ENCODE data around the gene GRIP1.

GRIP1 gene

DNA sequence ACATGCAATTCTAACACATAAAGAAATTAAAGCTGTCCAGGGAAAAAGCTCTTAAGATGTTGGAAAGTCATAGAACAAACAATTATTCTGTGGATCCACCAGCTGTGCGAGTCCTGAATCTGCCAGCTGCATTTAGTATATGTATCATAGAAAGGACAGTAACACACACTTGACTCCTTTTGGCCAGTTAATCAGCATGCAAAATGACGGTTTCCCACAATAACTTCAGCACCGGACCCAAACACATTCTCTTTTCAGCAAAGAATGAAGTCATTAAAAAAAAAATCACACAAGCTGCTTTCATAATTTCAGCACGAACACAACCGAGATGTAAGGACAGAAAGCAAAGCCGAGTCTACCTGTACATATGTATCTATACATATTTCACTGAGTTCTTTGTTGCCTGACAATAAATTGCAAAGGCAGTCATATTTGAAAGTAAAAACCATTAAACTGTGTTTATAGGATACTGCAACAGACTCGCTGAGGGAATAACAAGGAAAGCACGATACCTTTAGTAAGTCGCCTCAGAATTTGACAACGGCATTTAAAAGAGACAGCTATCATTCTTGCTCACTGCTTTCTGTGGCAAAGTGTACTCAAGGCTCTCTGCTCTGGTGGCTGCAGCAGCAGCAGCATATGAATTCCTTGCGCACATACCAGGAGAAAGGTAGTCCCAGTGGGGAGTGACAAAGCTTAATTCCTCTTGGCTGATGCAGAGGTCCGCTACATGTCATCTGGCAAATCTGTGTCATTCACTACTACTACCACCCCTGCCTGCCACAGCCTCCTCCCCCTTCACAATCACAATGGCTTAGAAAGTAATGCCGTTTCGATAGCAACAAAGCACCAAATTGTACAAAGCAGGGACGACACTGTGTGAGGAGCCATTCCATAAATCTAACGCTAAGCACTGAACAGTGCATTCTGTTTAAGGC, at the start of gene GRIP1:
TSS of gene GRIP1 (minus strand) at position 739 of the 938 bp plus-strand sequence. CDS start at position 567, 172 bp downstream.
- no peak for TF ChIP-seq ZNF274 (IDR thresholded peaks at IDR 0.05; ENCODE audit: low read depth, low read length)
- H3K4me3 ChIP-seq (ENCODE audit: low read length), result no peak within 1 kb of the TSS

DNA sequence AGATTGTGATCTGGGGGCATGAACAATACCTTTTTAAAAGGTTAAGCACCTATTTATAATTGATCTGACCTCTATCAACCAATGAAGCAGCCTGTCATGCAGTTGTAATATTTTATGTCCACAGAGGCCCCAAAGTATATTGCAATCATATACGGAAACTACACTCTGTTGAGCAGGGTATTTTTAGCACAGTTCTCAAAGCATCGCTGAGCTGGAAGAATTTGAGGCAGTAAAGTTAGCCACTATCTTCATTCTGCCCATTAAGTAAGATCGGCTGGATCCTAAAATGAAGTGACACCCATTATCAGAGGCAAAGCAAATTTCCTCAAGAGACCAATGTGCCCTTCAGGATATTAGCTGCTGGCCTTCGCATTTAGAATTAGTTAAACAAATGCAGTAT, 47.7 kb upstream of the GRIP1 start:
- H3K4me3 ChIP-seq (ENCODE audit: low read length), result no peak overlapping the region

DNA sequence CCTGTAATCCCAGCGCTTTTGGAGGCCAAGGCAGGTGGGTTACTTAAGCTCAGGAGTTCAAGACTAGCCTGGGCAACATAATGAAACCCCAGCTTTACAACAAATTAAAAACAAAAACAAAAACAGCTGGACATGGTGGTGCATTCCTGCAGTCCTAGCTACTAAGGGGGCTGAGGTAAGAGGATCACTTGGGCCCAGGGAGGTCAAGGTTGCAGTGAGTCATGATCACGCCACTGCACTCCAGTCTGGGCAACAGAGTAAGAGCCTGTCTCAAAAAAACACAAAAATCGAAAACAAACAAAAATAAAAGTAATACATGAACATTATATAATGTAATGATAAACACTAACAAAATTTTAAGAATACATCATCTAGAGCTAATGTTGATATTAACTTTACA, 46.2 kb upstream of the GRIP1 start:
- H3K4me3 ChIP-seq (ENCODE audit: low read length), result no peak overlapping the region
- no peak for TF ChIP-seq ZNF274 (IDR thresholded peaks at IDR 0.05; ENCODE audit: low read depth, low read length)

More for the DNA sequence above, 47.7 kb upstream of the GRIP1 start:
- TF ChIP-seq ZNF274 (IDR thresholded peaks at IDR 0.05; ENCODE audit: low read depth, low read length), result no peak

DNA sequence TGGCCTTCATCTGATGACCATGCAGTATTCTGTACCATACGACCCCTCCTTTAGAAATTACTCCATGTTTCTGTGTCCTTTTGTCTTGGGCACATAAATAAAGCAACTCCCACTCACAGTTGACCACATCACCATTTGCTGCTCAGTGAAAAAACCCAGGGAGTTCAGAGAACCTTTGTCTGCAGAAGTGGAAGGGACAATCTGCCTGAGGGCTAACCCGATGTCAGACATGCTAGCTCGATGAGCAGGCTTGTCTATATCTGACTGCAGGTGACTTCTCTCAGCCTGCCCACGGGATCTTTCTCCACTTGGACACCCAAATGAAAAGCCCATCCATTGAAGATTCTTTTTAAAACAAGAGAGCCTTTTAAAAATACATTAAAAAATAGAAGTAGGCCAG, 45.7 kb upstream of the GRIP1 start:
- TF ChIP-seq ZNF274 (IDR thresholded peaks at IDR 0.05; ENCODE audit: low read depth, low read length), result no peak
- no peak overlapping the region for H3K4me3 ChIP-seq (ENCODE audit: low read length)

GRCh38 chr12:66724026-66724425, 45.1 kb upstream of the GRIP1 start:
- no peak overlapping the region for H3K4me3 ChIP-seq (ENCODE audit: low read length)
- no peak for TF ChIP-seq ZNF274 (IDR thresholded peaks at IDR 0.05; ENCODE audit: low read depth, low read length)

DNA sequence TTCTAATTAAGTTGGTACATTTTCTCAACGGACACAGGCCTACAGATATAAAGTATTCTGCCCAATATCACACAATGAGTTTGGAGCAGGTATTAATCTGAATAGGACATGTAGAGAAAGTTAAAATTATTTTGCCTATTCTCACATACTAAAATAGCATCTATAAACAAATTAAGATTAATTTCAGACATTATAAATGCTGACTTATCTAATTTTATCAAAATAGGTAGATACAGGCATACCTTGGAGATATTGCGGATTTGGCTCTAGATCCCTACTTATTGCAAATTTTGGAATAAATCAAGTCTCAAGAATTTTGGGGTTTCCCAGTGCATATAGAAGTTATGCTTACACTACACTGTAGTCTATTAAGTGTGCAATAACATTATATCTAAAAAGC, 41.0 kb upstream of the GRIP1 start:
- TF ChIP-seq ZNF274 (IDR thresholded peaks at IDR 0.05; ENCODE audit: low read depth, low read length), result no peak

GRCh38 chr12:66717036-66717673, 38.3 kb upstream of the GRIP1 start:
- no peak overlapping the region for H3K4me3 ChIP-seq (ENCODE audit: low read length)
- TF ChIP-seq ZNF274 (IDR thresholded peaks at IDR 0.05; ENCODE audit: low read depth, low read length), result no peak

More for the DNA sequence above, 41.0 kb upstream of the GRIP1 start:
- H3K4me3 ChIP-seq (ENCODE audit: low read length), result no peak overlapping the region

- no peak overlapping the region for H3K4me3 ChIP-seq (ENCODE audit: low read length)
- no peak for TF ChIP-seq ZNF274 (IDR thresholded peaks at IDR 0.05; ENCODE audit: low read depth, low read length)
Measured at GRCh38 chr12:66716522-66716921, 37.6 kb upstream of the GRIP1 start.

DNA sequence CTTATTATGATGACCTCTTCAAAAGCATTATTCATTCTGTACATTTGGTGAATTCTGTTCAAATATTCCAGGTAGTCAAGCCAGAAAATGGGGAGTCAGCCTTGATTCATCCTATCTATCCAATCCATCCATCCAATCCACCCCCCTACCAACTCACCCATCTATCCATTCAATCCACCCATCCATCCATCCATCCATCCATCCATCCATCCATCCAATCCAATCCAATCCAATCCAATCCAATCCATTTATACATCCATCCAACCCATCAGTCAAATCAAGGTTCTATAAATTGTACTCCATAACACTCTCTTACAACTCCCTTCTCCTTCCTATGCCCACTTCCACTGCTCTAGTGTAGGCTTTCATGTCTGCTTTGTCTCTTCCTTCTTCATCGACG, 35.8 kb upstream of the GRIP1 start:
- no peak for TF ChIP-seq ZNF274 (IDR thresholded peaks at IDR 0.05; ENCODE audit: low read depth, low read length)
- no peak overlapping the region for H3K4me3 ChIP-seq (ENCODE audit: low read length)

- no peak for TF ChIP-seq ZNF274 (IDR thresholded peaks at IDR 0.05; ENCODE audit: low read depth, low read length)
- H3K4me3 ChIP-seq (ENCODE audit: low read length), result no peak overlapping the region
Measured at GRCh38 chr12:66713984-66714383, 35.1 kb upstream of the GRIP1 start.

DNA sequence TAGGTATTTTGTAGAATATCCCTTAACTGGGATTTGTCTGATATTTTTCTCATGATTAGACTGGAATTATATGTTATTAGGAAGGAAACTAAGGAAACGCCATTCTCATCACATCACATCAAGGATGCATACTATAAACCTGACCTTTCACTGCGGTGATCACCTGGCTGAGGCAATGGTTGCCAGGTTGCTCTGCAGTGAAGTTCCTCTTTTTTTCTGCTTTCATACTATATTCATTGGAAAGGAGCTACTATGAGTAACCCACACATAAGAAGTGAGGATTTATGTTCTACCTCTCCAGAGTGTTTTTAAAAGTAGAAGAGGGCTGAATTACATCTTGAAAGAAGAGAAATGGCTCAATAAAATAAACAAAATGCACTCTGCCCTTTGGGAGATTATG, 31.0 kb upstream of the GRIP1 start:
- no peak for TF ChIP-seq ZNF274 (IDR thresholded peaks at IDR 0.05; ENCODE audit: low read depth, low read length)
- no peak overlapping the region for H3K4me3 ChIP-seq (ENCODE audit: low read length)

GRCh38 chr12:66709457-66709773, 30.5 kb upstream of the GRIP1 start:
- no peak for TF ChIP-seq ZNF274 (IDR thresholded peaks at IDR 0.05; ENCODE audit: low read depth, low read length)
- H3K4me3 ChIP-seq (ENCODE audit: low read length), result no peak overlapping the region

DNA sequence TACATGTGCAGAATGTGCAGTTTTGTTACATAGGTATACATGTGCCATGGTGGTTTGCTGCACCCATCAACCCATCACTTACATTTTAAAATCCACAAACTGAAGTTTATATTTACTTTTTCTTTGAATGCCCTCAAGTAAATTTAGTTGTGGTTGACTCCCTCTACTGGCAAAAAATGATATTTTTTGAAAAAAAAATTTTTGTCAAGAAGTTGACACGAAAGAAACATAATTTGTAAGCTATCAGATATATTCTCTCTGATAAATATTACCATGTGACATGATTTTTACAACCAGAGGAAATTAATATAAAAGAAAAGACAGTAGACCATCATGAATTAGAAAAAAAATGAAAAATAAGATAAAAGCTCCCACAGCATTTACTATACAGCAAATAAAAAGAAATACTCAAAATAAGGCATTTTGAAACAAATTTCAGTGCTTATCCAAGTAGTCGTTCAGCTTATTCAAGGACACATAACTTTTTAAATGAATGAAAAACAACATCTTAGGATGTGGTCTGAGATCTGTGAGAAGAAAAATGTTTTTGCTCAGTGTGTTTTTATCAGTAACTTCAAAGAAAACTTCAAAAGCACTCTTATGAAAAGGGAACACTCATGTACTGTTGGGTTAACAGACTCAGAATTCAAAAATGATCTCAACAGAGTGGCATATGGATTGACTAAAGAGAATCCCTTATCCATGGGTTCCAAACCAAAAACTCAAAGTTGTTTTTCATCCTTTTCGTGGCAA, 30.0 kb upstream of the GRIP1 start:
- H3K4me3 ChIP-seq (ENCODE audit: low read length), result no peak overlapping the region
- no peak for TF ChIP-seq ZNF274 (IDR thresholded peaks at IDR 0.05; ENCODE audit: low read depth, low read length)

DNA sequence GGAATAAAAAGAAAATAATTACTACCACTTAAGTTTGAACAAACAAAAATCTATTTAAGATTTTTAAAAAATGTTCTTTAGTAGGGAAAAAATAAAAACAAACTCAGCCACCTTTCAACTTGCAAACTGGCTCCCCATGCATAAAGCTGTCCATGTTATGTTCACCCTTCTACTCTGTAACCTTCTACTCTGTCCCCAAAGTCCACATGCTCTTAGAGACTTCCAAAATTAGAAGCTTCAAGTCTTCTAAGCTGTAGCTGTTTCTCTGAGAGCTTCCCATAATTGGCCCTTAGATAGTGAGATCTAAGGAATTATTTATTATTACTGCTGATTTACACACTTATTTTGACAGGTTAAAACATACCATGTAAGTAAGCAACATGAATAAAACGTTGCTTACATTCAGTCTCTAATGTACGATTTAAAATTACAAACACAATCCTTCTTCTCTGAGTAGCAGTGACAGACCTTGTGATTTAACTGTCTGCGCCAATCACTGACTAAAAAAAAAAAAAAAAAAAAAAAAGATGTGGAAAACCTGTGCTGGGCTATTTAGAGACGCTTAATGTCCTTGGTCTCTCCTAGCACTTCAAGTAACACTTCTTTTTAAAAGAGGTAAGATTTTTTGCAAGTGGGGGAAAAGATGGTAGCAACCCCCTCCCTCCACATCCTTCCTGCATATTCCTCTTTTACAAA, 28.3 kb upstream of the GRIP1 start:
- TF ChIP-seq ZNF274 (IDR thresholded peaks at IDR 0.05; ENCODE audit: low read depth, low read length), result no peak
- no peak overlapping the region for H3K4me3 ChIP-seq (ENCODE audit: low read length)
